ENCODE measurements around the gene SNTG2. TPM values are rescaled to one million over a fixed set of nuclear protein-coding genes. Genes with fewer than 3 reads are reported as not detected.

Gene SNTG2
- total and polyA plus RNA-seq, 2 of the 13 experiments (the other 11 are each of a cell fraction or from before 2014, with no cell fraction given): not detected

- TF ChIP-seq ZXDC (CRISPR knock-in tag; IDR thresholded peaks at IDR 0.05) (no peak), PBX3 (CRISPR knock-in tag; IDR thresholded peaks at IDR 0.05; ENCODE audit: borderline replicate concordance) (no peak), ELF3 (CRISPR knock-in tag; IDR thresholded peaks at IDR 0.05) (no peak), PLRG1 (conservative IDR thresholded peaks at IDR 0.05) (no peak), ZBTB49 (CRISPR knock-in tag; IDR thresholded peaks at IDR 0.05; ENCODE audit: borderline replicate concordance) (no peak), PBX2 (CRISPR knock-in tag; IDR thresholded peaks at IDR 0.05) (no peak)
Observed at GRCh38 chr2:925309-925708, 25.3 kb upstream of the SNTG2 start (continued).
